Measurements from ENCODE around the gene TXNRD2. TPM values are rescaled to one million over a fixed set of nuclear protein-coding genes. Genes with fewer than 3 reads are reported as not detected.
A peak's percentile ranks its signal among the peaks of the same experiment; 100 is the strongest.

Gene TXNRD2
- total RNA-seq: 10 to 100 TPM; 35.9 to 47.8 (median 44.3) TPM
- long read RNA-seq, partial matches to known transcripts: 3 of 6 reads
- long read RNA-seq, other reads (novel, unspliced or antisense): 3 of 6 reads

- intact Hi-C loops (cut with DNase I): no loop called here
- H3K4me3 ChIP-seq: peak within 1 kb of the TSS; percentile 75 to 94 (median 91)
- DNase-seq: peak; percentile 77 to 80 (median 78)
- no peaks in the 10 kb centered on the region for H3K9me3 ChIP-seq
- peaks cover 0 to 46% (median 14%) of the 10 kb centered on the region in 4 donors for H3K4me1 ChIP-seq
- peak; percentile 64 to 83 (median 82) for ATAC-seq
- WGBS (ENCODE audit: insufficient coverage, low coverage, low lambda C conversion rate, missing lambda C conversion rate): 3% methylated on average over 7 of the region's 63 CpGs
- TF ChIP-seq POLR2A (IDR thresholded peaks at IDR 0.05) (peak; percentile 68), CTCF (IDR thresholded peaks at IDR 0.05) (no peak)
- H3K27ac ChIP-seq: peak within 1 kb of the TSS; percentile 88 to 96 (median 93)
- no peaks in the 10 kb centered on the region for H3K27me3 ChIP-seq
- no peaks in the 10 kb centered on the region for H3K36me3 ChIP-seq
Measured at GRCh38 chr22:19941365-19942082, at the start of gene TXNRD2, which contains the start of gene COMT. Gene TXNRD2 (minus strand): TSS chr22:19941818. CDS start chr22:19941803, 15 bp downstream. Gene COMT (plus strand): TSS chr22:19941772. CDS start chr22:19962527, 20,755 bp downstream.

DNA sequence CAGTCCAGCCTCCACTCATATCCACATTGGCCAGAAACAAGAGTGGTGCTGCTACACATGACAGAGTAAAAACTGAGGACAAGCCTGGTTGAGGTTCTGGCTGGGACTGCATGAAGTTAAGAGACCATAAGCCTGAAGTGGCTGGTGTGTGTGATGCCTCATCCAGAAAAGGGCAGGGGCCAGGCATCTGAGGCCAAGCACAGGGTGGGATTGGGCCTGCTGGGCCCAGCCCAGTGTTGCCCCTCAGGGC, 49.7 kb upstream of the TXNRD2 start:
- Histone ChIP-seq H3K36me3 (no peaks in the 10 kb centered on the region), H3K27me3 (no peaks in the 10 kb centered on the region), H3K9me3 (no peaks in the 10 kb centered on the region), H3K4me3 (no peak overlapping the region), H3K4me1 (peaks cover 0 to 18% (median 2%) of the 10 kb centered on the region in 4 donors), H3K27ac (no peak overlapping the region)
- intact Hi-C loops (cut with DNase I): no loop called here
- TF ChIP-seq CTCF (IDR thresholded peaks at IDR 0.05) (no peak), POLR2A (IDR thresholded peaks at IDR 0.05) (no peak)
- DNase-seq: no peak
- ATAC-seq: no peak

DNA sequence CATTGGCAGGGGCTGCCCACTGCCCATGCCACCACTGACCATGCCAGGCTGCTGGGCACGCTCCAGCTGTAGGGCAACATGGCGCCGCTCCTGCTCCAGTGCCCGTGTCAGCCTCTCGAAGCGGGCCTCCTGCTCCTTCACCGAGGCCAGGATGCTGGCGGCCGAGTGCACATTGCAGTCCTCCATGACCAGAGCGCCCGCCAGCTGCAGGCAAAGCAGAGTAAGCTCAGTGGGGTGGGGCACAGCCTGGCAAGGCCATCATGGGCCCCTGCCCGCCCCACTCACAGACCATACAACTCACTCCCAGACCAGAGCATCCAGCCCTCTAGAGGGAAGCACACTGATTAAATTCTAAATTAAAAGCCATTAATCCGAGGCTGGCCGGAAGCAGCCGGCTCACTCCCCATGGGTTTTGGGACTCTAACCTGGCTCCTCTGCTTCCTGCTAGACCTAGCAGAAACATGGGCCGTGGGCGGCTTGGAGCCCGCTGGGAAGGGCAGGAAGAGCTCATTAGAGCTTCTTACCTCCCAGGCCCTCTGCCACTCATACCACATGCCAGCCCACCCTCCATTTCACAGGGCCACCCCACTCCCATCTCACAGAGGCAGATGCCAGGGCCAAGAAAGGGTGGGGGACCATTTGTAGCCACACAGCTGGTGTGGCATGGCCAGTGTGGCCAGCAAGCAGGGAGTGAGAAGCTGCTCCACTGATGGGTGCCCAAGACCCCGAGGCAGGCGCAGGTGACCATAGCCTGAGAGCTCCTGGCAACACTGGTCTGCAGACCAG, 49.2 kb upstream of the TXNRD2 start:
- Histone ChIP-seq H3K27ac (no peak overlapping the region), H3K36me3 (no peaks in the 10 kb centered on the region), H3K4me1 (peaks cover 0 to 18% (median 4%) of the 10 kb centered on the region in 4 donors), H3K9me3 (no peaks in the 10 kb centered on the region), H3K4me3 (no peak overlapping the region), H3K27me3 (no peaks in the 10 kb centered on the region)
- ATAC-seq (no peak), DNase-seq (peak in 1 of 3 donors; percentile 51)
- intact Hi-C loops (cut with DNase I): no loop called here
- TF ChIP-seq CTCF (IDR thresholded peaks at IDR 0.05) (no peak), POLR2A (IDR thresholded peaks at IDR 0.05) (no peak)
- 90% methylated on average over 3 of the region's 20 CpGs for WGBS (ENCODE audit: insufficient coverage, low coverage, low lambda C conversion rate, missing lambda C conversion rate)

- TF ChIP-seq CTCF (IDR thresholded peaks at IDR 0.05): no peak
- TF ChIP-seq POLR2A (IDR thresholded peaks at IDR 0.05): no peak
- no peaks in the 10 kb centered on the region for H3K36me3 ChIP-seq
- WGBS (ENCODE audit: insufficient coverage, low coverage, low lambda C conversion rate, missing lambda C conversion rate): 50% methylated on average over 2 of the region's 2 CpGs
- DNase-seq (peak in 1 of 3 donors; percentile 21), ATAC-seq (no peak)
- H3K27ac ChIP-seq: no peak overlapping the region
- no peaks in the 10 kb centered on the region for H3K27me3 ChIP-seq
- intact Hi-C loops (cut with DNase I): no loop called here
- H3K4me1 ChIP-seq: peaks cover 0 to 18% (median 5%) of the 10 kb centered on the region in 4 donors
- H3K9me3 ChIP-seq: no peaks in the 10 kb centered on the region
- no peak overlapping the region for H3K4me3 ChIP-seq
Measured at GRCh38 chr22:19990188-19990587, 48.6 kb upstream of the TXNRD2 start.

All from right lobe of liver (tissue), 6 donors.